K562 (cell line): ENCODE measurements around the gene MAPK8IP2. TPM values are rescaled to one million over a fixed set of nuclear protein-coding genes. Genes with fewer than 3 reads are reported as not detected.
A peak's percentile ranks its signal among the peaks of the same experiment; 100 is the strongest.

ENCODE experiments used
- ATAC-seq: fragments of 200-7000 bp; cut with Tn5 transposase; 3 replicates; pipeline ENCODE4 v1.9.1; 2020; ENCODE audit warnings: moderate library complexity
- BruUV-seq: library from RNA; stranded (reverse); fragments of 400-500 nt; replicated peaks from 2 replicates; lab custom pipeline; 2021; lab: Mats Ljungman, UMichigan
- CTCF ChIA-PET: fragments of 300-600 bp; formaldehyde crosslinking; extraction: SDS; loops from one replicate; lab custom pipeline; 2021; ENCODE audit warnings: low intra/inter-chr PET ratio; lab: Yijun Ruan, JAX
- POLR2A ChIA-PET: fragments of 300-600, 350-650 bp; sonication (Branson Sonifier 250); formaldehyde crosslinking; extraction: SDS; loops from one replicate; lab custom pipeline; 2021; ENCODE audit warnings: antibody characterized with exemption, inconsistent platforms; lab: Yijun Ruan, JAX
- DNase-seq, 4 experiments: peaks; one replicate each; pipeline versions ENCODE4 v3.0.0 to v3.0.0-alpha.2; 2011 to 2018; ENCODE audit warnings: low spot score in 3 of 4, mixed read lengths in 3 of 4; ENCODE audit errors: extremely low read depth in 1 of 4
- FAIRE-seq: peaks from 2 replicates; lab custom pipeline; 2011; peaks lifted over from hg19 to GRCh38; lab: Jason Lieb, UNC
- H2AFZ ChIP-seq: 2 replicates; pipeline ENCODE4 v1.6.0; 2011; ENCODE audit warnings: low read depth, low read length, control low read depth, inconsistent platforms
- H3K27ac ChIP-seq: fragments of 200-600 bp; 3 replicates; pipeline ENCODE4 v1.8.0; 2011; ENCODE audit warnings: low read depth, mild to moderate bottlenecking, control low read depth, inconsistent platforms, low read length, moderate library complexity, mixed read lengths; ENCODE audit errors: extremely low read depth
- H3K27me3 ChIP-seq, 2 experiments: fragments of 300-600 bp in 1 of 2; 2 replicates in 1 of 2; 3 replicates in 1 of 2; pipeline versions ENCODE4 v1.6.0 to v1.8.0; 2011; ENCODE audit warnings: inconsistent platforms in 2 of 2, low read length in 2 of 2, mild to moderate bottlenecking in 1 of 2, mixed read lengths in 1 of 2, moderate library complexity in 1 of 2; ENCODE audit not compliant: control insufficient read depth in 2 of 2, insufficient read depth in 2 of 2
- H3K36me3 ChIP-seq: fragments of 300-600 bp; 3 replicates; pipeline ENCODE4 v1.8.0; 2011; ENCODE audit warnings: mild to moderate bottlenecking, low read length, inconsistent platforms; ENCODE audit not compliant: control insufficient read depth, insufficient read depth
- H3K4me1 ChIP-seq, 2 experiments: fragments of 200-600 bp in 1 of 2; replicated peaks in 1 of 2; 2 replicates in 1 of 2; 3 replicates in 1 of 2; pipeline versions ENCODE4 v1.5.1 to v1.8.0; 2011; ENCODE audit warnings: inconsistent platforms in 2 of 2, low read length in 2 of 2, mild to moderate bottlenecking in 1 of 2, mixed read lengths in 1 of 2, moderate library complexity in 1 of 2; ENCODE audit not compliant: control insufficient read depth in 2 of 2, insufficient read depth in 2 of 2
- H3K4me2 ChIP-seq: 2 replicates; pipeline ENCODE4 v1.6.1; 2011; ENCODE audit warnings: low read length, control low read depth, inconsistent platforms, mixed read lengths; ENCODE audit not compliant: insufficient read depth
- H3K4me3 ChIP-seq: fragments of 200-600 bp; sonication (generic), shearing (Covaris generic); 2 replicates; pipeline ENCODE4 v1.5.1; 2016; ENCODE audit warnings: control low read depth, inconsistent platforms
- H3K79me2 ChIP-seq: fragments of 200-600 bp; 3 replicates; pipeline ENCODE4 v1.8.0; 2011; ENCODE audit warnings: low read length, inconsistent platforms; ENCODE audit not compliant: control insufficient read depth, insufficient read depth
- H3K9ac ChIP-seq, 2 experiments: 2 replicates each; pipeline versions ENCODE4 v1.6.0 to v1.6.1; 2011; ENCODE audit warnings: low read depth in 2 of 2, low read length in 2 of 2, control low read depth in 1 of 2, inconsistent platforms in 1 of 2, mild to moderate bottlenecking in 1 of 2, mixed read lengths in 1 of 2; ENCODE audit not compliant: insufficient read depth in 1 of 2
- H3K9me1 ChIP-seq: one replicate; pipeline ENCODE4 v1.6.0; 2011; ENCODE audit warnings: inconsistent platforms, mild to moderate bottlenecking, low read length, moderate library complexity; ENCODE audit not compliant: control insufficient read depth, insufficient read depth
- H3K9me3 ChIP-seq: replicated peaks from 2 replicates; pipeline ENCODE4 v1.5.1; 2011; ENCODE audit warnings: low read depth, low read length, inconsistent platforms; ENCODE audit not compliant: control insufficient read depth, insufficient read depth
- H4K20me1 ChIP-seq: replicated peaks from 2 replicates; pipeline ENCODE4 v1.6.1; 2011; ENCODE audit warnings: low read length, inconsistent platforms, mixed read lengths; ENCODE audit not compliant: control insufficient read depth, insufficient read depth
- CCAR2 ChIP-seq: fragments of 200-400 bp; formaldehyde crosslinking; IDR thresholded peaks from 2 replicates; pipeline ENCODE4 v1.6.1; 2017; ENCODE audit warnings: mild to moderate bottlenecking, low read depth, low read length
- CREB1 ChIP-seq, 2 experiments: sonication (generic) in 1 of 2; formaldehyde crosslinking in 1 of 2; IDR thresholded peaks; 2 replicates each; pipeline versions ENCODE4 v1.6.1 to v1.8.0; 2012 to 2022; ENCODE audit warnings: inconsistent platforms in 1 of 2, mild to moderate bottlenecking in 1 of 2, missing genetic modification reagents in 1 of 2, moderate library complexity in 1 of 2
- CXXC5 ChIP-seq: fragments of 250-450 bp; sonication (Bioruptor Pico); IDR thresholded peaks from 2 replicates; pipeline ENCODE4 v1.8.0; 2022; ENCODE audit warnings: inconsistent platforms, mild to moderate bottlenecking, moderate library complexity
- DPF2 ChIP-seq: fragments of 450-650 bp; IDR thresholded peaks from 2 replicates; pipeline ENCODE4 v1.6.1; 2016
- NFYB ChIP-seq: IDR thresholded peaks from 2 replicates; pipeline ENCODE4 v1.6.1; 2011; ENCODE audit warnings: mild to moderate bottlenecking, moderate library complexity; ENCODE audit not compliant: insufficient read length; ENCODE audit errors: extremely low read depth
- POLR2A ChIP-seq: fragments of 450-650 bp; conservative IDR thresholded peaks from 2 replicates; pipeline ENCODE4 v1.6.1; 2016
- TRIM25 ChIP-seq: fragments of 450-650 bp; IDR thresholded peaks from 2 replicates; pipeline ENCODE4 v1.7.0; 2016; ENCODE audit warnings: borderline replicate concordance
- ZHX1 ChIP-seq: fragments of 150-350 bp; conservative IDR thresholded peaks from 2 replicates; pipeline ENCODE4 v1.6.1; 2014; ENCODE audit warnings: low read length
- WGBS: fragments of 100-300 bp; shearing (Covaris generic); methylation state at CpG from one replicate; pipeline ENCODE4 v1.1.6; 2016; ENCODE audit warnings: low coverage, mixed read lengths; ENCODE audit not compliant: insufficient coverage; ENCODE audit errors: missing lambda C conversion rate; 5-methylcytosine and 5-hydroxymethylcytosine counted together
- in situ Hi-C: fragments of 300-500 bp; cut with MboI; formaldehyde crosslinking; loops from 4 replicates; pipeline ENCODE4 v1.15.0; 2018; ENCODE audit warnings: inconsistent platforms, mixed read lengths
- intact Hi-C: fragments of 100-400 bp; cut with micrococcal nuclease; formaldehyde crosslinking; loops from 2 replicates; pipeline ENCODE4 v1.14.2; 2022
- polyA plus RNA-seq, 8 experiments: library from polyadenylated mRNA; depleted of rRNA in 4 of 8; stranded (reverse) in 5 of 8; unstranded in 3 of 8; fragments of >200 nt; fragmentation: Nextera tagmentation in 2 of 8; fragmentation: Illumina TruSeq in 1 of 8; extraction: Ambion mirVana in 2 of 8; extraction: Trizol in 1 of 8; gene quantifications; 2 replicates each; pipeline versions ENCODE4 v1.2.1 to v1.2.3, GENCODE V29; 2011 to 2014; ENCODE audit warnings: inconsistent platforms in 1 of 8, missing spikeins in 1 of 8
- total RNA-seq, 7 experiments: library from RNA; depleted of rRNA in 6 of 7; stranded (reverse); fragments of >200 nt in 6 of 7; fragmentation: Illumina TruSeq in 2 of 7; extraction: Trizol in 2 of 7; gene quantifications; 2 replicates each; pipeline versions ENCODE4 v1.2.1 to v1.2.3, GENCODE V29; 2011 to 2021; ENCODE audit warnings: low replicate concordance in 1 of 7
- TF ChIP-seq, protein P1 (sequence below): sonication (generic); IDR thresholded peaks from 2 replicates; pipeline ENCODE4 v1.6.1; 2016
- TF ChIP-seq, protein P2 (sequence below): sonication (generic); formaldehyde crosslinking; IDR thresholded peaks from 2 replicates; pipeline ENCODE4 v1.8.0; 2022; ENCODE audit warnings: missing genetic modification reagents, mild to moderate bottlenecking, moderate library complexity, borderline replicate concordance

The MAPK8IP2 gene
- total and polyA plus RNA-seq, 9 of the 15 experiments (the other 6 are each of a cell fraction or from before 2014, with no cell fraction given) = 0.01 to 0.47 (median 0.07) TPM; not detected in 2

DNA sequence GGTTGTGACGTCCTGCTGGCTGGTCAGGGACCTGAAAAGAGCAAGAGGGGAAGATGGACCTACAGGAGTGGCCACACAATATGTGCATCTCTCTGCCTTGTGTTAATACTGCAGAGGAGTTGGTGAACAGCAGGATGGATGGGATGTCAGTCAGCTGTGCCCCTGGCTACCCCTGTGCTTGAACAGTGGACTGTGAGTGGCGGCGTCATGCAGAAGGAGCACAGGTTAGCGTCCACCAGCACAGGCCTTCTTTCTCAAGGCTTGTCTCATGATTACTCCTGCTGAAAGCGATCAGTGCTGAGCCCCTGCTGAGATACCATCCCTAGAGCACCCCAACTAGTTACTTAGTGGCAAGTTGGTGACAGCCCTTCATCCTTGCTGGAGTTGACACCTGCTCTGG, 14.2 kb upstream of the MAPK8IP2 start:
- Histone ChIP-seq H4K20me1 (no peaks in the 10 kb centered on the region), H2AFZ (no peak overlapping the region), H3K36me3 (no peaks in the 10 kb centered on the region), H3K9ac (no peak overlapping the region), H3K79me2 (peaks cover 6% of the 10 kb centered on the region; the same call in 2 of the 3 replicates), H3K4me3 (no peak overlapping the region), H3K27me3 (peaks cover 0 to 4% of the 10 kb centered on the region in 2 experiments; a peak in 2 of 5 replicates), H3K4me1 (peaks cover 15 to 18% of the 10 kb centered on the region in 2 experiments; a peak in 4 of 5 replicates), H3K9me3 (no peaks in the 10 kb centered on the region), H3K27ac (no peak overlapping the region), H3K4me2 (peak overlapping the region; percentile 55; the same call in 1 of the 2 replicates), H3K9me1 (no peaks in the 10 kb centered on the region)
- FAIRE-seq (no peak), ATAC-seq (no peak), DNase-seq (no peak)
- WGBS = 32% methylated on average over 5 of the region's 5 CpGs
- TF ChIP-seq POLR2A = no peak
- TF ChIP-seq TRIM25 = no peak
- TF ChIP-seq, protein P1, sequence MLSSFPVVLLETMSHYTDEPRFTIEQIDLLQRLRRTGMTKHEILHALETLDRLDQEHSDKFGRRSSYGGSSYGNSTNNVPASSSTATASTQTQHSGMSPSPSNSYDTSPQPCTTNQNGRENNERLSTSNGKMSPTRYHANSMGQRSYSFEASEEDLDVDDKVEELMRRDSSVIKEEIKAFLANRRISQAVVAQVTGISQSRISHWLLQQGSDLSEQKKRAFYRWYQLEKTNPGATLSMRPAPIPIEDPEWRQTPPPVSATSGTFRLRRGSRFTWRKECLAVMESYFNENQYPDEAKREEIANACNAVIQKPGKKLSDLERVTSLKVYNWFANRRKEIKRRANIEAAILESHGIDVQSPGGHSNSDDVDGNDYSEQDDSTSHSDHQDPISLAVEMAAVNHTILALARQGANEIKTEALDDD = no peak
- TF ChIP-seq DPF2 = no peak
- TF ChIP-seq CREB1 (IDR thresholded peaks at IDR 0.05) = no peak
- TF ChIP-seq CREB1 (CRISPR knock-in tag; IDR thresholded peaks at IDR 0.05) = no peak
- TF ChIP-seq NFYB = no peak
- no peak for TF ChIP-seq CCAR2
- TF ChIP-seq CXXC5 = no peak
- TF ChIP-seq, protein P2, sequence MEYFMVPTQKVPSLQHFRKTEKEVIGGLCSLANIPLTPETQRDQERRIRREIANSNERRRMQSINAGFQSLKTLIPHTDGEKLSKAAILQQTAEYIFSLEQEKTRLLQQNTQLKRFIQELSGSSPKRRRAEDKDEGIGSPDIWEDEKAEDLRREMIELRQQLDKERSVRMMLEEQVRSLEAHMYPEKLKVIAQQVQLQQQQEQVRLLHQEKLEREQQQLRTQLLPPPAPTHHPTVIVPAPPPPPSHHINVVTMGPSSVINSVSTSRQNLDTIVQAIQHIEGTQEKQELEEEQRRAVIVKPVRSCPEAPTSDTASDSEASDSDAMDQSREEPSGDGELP (CRISPR knock-in tag) = no peak
- no peak for TF ChIP-seq ZHX1
- ChIA-PET POLR2A (interaction anchor here (2.7 kb wide), 1 partner anchor 20 kb away, joined by 8 read pairs; no protein-coding TSS in a partner anchor), CTCF (no interaction called here)
- in situ Hi-C loops (no loop called here), intact Hi-C loops (no loop called here)
- BruUV-seq = no TSS peak
